Fibroblast of skin of abdomen (primary cell): ENCODE results near the gene SPG7. TPM values are rescaled to one million over a fixed set of nuclear protein-coding genes. Genes with fewer than 3 reads are reported as not detected.
"Not testable (repeated sequence)": the region's sequence is repeated elsewhere in the genome, so short reads cannot be mapped to it uniquely, and the experiment has no call there.

Experiments
- DNase-seq: peaks from one replicate; pipeline ENCODE4 v3.0.0-alpha.2; 2013
- polyA plus RNA-seq, 2 experiments: library from polyadenylated mRNA; unstranded; fragments of 120-200 nt; gene quantifications; one replicate each; pipeline ENCODE4 v1.2.1, GENCODE V29; 2013; ENCODE audit not compliant: insufficient read length in 2 of 2

The SPG7 gene
- polyA plus RNA-seq (2013, experiment 1 of 2; ENCODE audit: insufficient read length), result 41.8 TPM
- 45.8 TPM for polyA plus RNA-seq (2013, experiment 2 of 2; ENCODE audit: insufficient read length)

- peak; percentile 83 for DNase-seq
Measured at GRCh38 chr16:89507834-89508590, at the start of gene SPG7. Gene SPG7 (plus strand): TSS chr16:89508403. CDS start chr16:89508418, 15 bp downstream.

GRCh38 chr16:89458551-89458950, 49.7 kb upstream of the SPG7 start:
- peak; percentile 20 for DNase-seq

- DNase-seq, result no peak
Measured at GRCh38 chr16:89458967-89459366, 49.2 kb upstream of the SPG7 start.

GRCh38 chr16:89460556-89460955, 47.6 kb upstream of the SPG7 start:
- no peak for DNase-seq

GRCh38 chr16:89461890-89462289, 46.3 kb upstream of the SPG7 start:
- DNase-seq, result not testable (repeated sequence)

- not testable (repeated sequence) for DNase-seq
Measured at GRCh38 chr16:89462639-89463038, 45.6 kb upstream of the SPG7 start.

- DNase-seq, result not testable (repeated sequence)
Measured at GRCh38 chr16:89463312-89463711, 44.9 kb upstream of the SPG7 start.

GRCh38 chr16:89466920-89467319, 41.3 kb upstream of the SPG7 start:
- no peak for DNase-seq

GRCh38 chr16:89467382-89467781, 40.8 kb upstream of the SPG7 start:
- no peak for DNase-seq

GRCh38 chr16:89472711-89473075, 35.5 kb upstream of the SPG7 start:
- no peak for DNase-seq

- no peak for DNase-seq
Measured at GRCh38 chr16:89473136-89473712, 35.0 kb upstream of the SPG7 start.

- no peak for DNase-seq
Measured at GRCh38 chr16:89473791-89474414, 34.3 kb upstream of the SPG7 start.

- no peak for DNase-seq
Measured at GRCh38 chr16:89475144-89475543, 33.1 kb upstream of the SPG7 start.

- no peak for DNase-seq
Measured at GRCh38 chr16:89476379-89476778, 31.8 kb upstream of the SPG7 start.

- no peak for DNase-seq
Measured at GRCh38 chr16:89476811-89477261, 31.4 kb upstream of the SPG7 start.

- peak; percentile 65 for DNase-seq
Measured at GRCh38 chr16:89478576-89479221, 29.5 kb upstream of the SPG7 start.

- DNase-seq, result no peak
Measured at GRCh38 chr16:89481356-89481955, 26.7 kb upstream of the SPG7 start.

GRCh38 chr16:89482150-89482816, 25.9 kb upstream of the SPG7 start:
- DNase-seq, result no peak

GRCh38 chr16:89482817-89483205, 25.4 kb upstream of the SPG7 start:
- DNase-seq, result no peak

- DNase-seq, result no peak
Measured at GRCh38 chr16:89484041-89484501, 24.1 kb upstream of the SPG7 start.

GRCh38 chr16:89484923-89485679, 23.1 kb upstream of the SPG7 start:
- DNase-seq, result no peak
